H9 (cell line): Measurements from ENCODE around the gene PARP2. TPM values are rescaled to one million over a fixed set of nuclear protein-coding genes. Genes with fewer than 3 reads are reported as not detected.

Experiments used
- DNase-seq: peaks from one replicate; pipeline ENCODE4 v3.0.0-alpha.2; 2017
- H2AFZ ChIP-seq: one replicate; pipeline ENCODE4 v1.6.1; 2013; ENCODE audit warnings: mild to moderate bottlenecking, low read length, control low read depth, moderate library complexity
- H2AK5ac ChIP-seq: 2 replicates; pipeline ENCODE4 v1.6.1; 2013; ENCODE audit warnings: low read length, control low read depth, mixed read lengths; ENCODE audit not compliant: insufficient read length
- H2BK120ac ChIP-seq: one replicate; pipeline ENCODE4 v1.6.1; 2013; ENCODE audit warnings: low read depth, mild to moderate bottlenecking, low read length, control low read depth, inconsistent platforms; ENCODE audit not compliant: poor library complexity, severe bottlenecking
- H2BK12ac ChIP-seq: 2 replicates; pipeline ENCODE4 v1.6.1; 2013; ENCODE audit warnings: low read length, control low read depth, mixed read lengths, low read depth; ENCODE audit not compliant: insufficient read length
- H2BK15ac ChIP-seq: 2 replicates; pipeline ENCODE4 v1.6.1; 2013; ENCODE audit warnings: low read depth, low read length, control low read depth
- H2BK20ac ChIP-seq: one replicate; pipeline ENCODE4 v1.6.1; 2013; ENCODE audit warnings: low read depth, mild to moderate bottlenecking, low read length, control low read depth, inconsistent platforms; ENCODE audit not compliant: poor library complexity, severe bottlenecking
- H2BK5ac ChIP-seq: 2 replicates; pipeline ENCODE4 v1.6.1; 2013; ENCODE audit warnings: low read length, control low read depth, mixed read lengths; ENCODE audit not compliant: insufficient read length
- H3K14ac ChIP-seq: 2 replicates; pipeline ENCODE4 v1.6.1; 2013; ENCODE audit warnings: low read length, control low read depth; ENCODE audit not compliant: insufficient read depth
- H3K18ac ChIP-seq: 2 replicates; pipeline ENCODE4 v1.6.1; 2013; ENCODE audit warnings: low read depth, mild to moderate bottlenecking, mixed read lengths, low read length, control low read depth; ENCODE audit not compliant: insufficient read length
- H3K23ac ChIP-seq: 2 replicates; pipeline ENCODE4 v1.6.1; 2013; ENCODE audit warnings: low read length, control low read depth, mixed read lengths, low read depth; ENCODE audit not compliant: insufficient read length
- H3K23me2 ChIP-seq: 2 replicates; pipeline ENCODE4 v1.6.1; 2013; ENCODE audit warnings: low read depth, mild to moderate bottlenecking, mixed read lengths, low read length, control low read depth; ENCODE audit not compliant: insufficient read length, poor library complexity, severe bottlenecking
- H3K27ac ChIP-seq: 2 replicates; pipeline ENCODE4 v1.5.1; 2013; ENCODE audit warnings: low read length, control low read depth, mixed read lengths, low read depth; ENCODE audit not compliant: insufficient read length
- H3K27me3 ChIP-seq: 2 replicates; pipeline ENCODE4 v1.6.1; 2013; ENCODE audit warnings: low read length, control low read depth, inconsistent platforms; ENCODE audit not compliant: insufficient read depth
- H3K4ac ChIP-seq: 2 replicates; pipeline ENCODE4 v1.6.1; 2013; ENCODE audit warnings: low read depth, mild to moderate bottlenecking, control low read depth, inconsistent platforms, low read length, moderate library complexity
- H3K4me1 ChIP-seq: 2 replicates; pipeline ENCODE4 v1.6.1; 2013; ENCODE audit warnings: low read length, control low read depth, inconsistent platforms; ENCODE audit not compliant: insufficient read depth
- H3K4me2 ChIP-seq: 2 replicates; pipeline ENCODE4 v1.6.1; 2013; ENCODE audit warnings: low read length, control low read depth, mixed read lengths; ENCODE audit not compliant: insufficient read length, insufficient read depth
- H3K56ac ChIP-seq: 2 replicates; pipeline ENCODE4 v1.6.1; 2013; ENCODE audit warnings: low read depth, mild to moderate bottlenecking, mixed read lengths, low read length, control low read depth; ENCODE audit not compliant: insufficient read length
- H3K79me1 ChIP-seq: 2 replicates; pipeline ENCODE4 v1.6.1; 2013; ENCODE audit warnings: low read depth, mild to moderate bottlenecking, moderate library complexity, low read length, control low read depth, inconsistent platforms; ENCODE audit not compliant: insufficient read depth, poor library complexity, severe bottlenecking
- H3K79me2 ChIP-seq: 2 replicates; pipeline ENCODE4 v1.6.1; 2013; ENCODE audit warnings: low read length, control low read depth, inconsistent platforms; ENCODE audit not compliant: insufficient read depth
- H3K9ac ChIP-seq: 2 replicates; pipeline ENCODE4 v1.6.1; 2013; ENCODE audit warnings: low read length, control low read depth, mixed read lengths; ENCODE audit not compliant: insufficient read length; ENCODE audit errors: extremely low read depth
- H3K9me3 ChIP-seq: one replicate; pipeline ENCODE4 v1.6.1; 2013; ENCODE audit warnings: low read depth, low read length, inconsistent platforms; ENCODE audit not compliant: control insufficient read depth
- H3T11ph ChIP-seq: one replicate; pipeline ENCODE4 v1.6.1; 2013; ENCODE audit warnings: mild to moderate bottlenecking, low read length, control low read depth, inconsistent platforms
- H4K20me1 ChIP-seq: one replicate; pipeline ENCODE4 v1.6.1; 2013; ENCODE audit not compliant: control insufficient read depth, insufficient read length, insufficient read depth
- H4K5ac ChIP-seq: 2 replicates; pipeline ENCODE4 v1.6.1; 2013; ENCODE audit warnings: low read depth, mild to moderate bottlenecking, mixed read lengths, low read length, control low read depth; ENCODE audit not compliant: insufficient read length
- H4K8ac ChIP-seq: replicated peaks from 2 replicates; pipeline ENCODE4 v1.6.1; 2013; ENCODE audit warnings: low read length, control low read depth, mixed read lengths, low read depth; ENCODE audit not compliant: insufficient read length
- H4K91ac ChIP-seq: 2 replicates; pipeline ENCODE4 v1.6.1; 2013; ENCODE audit warnings: low read depth, mild to moderate bottlenecking, moderate library complexity, mixed read lengths, low read length, control low read depth; ENCODE audit not compliant: insufficient read length
- H3K27ac Mint-ChIP-seq, 3 experiments: 2 replicates in 2 of 3; 3 replicates in 1 of 3; pipeline ENCODE4 v1.8.0; 2020 to 2021; ENCODE audit warnings: mixed read lengths in 3 of 3, mild to moderate bottlenecking in 1 of 3, moderate library complexity in 1 of 3
- H3K27me3 Mint-ChIP-seq: 2 replicates; pipeline ENCODE4 v1.8.0; 2021; ENCODE audit warnings: low read depth, mild to moderate bottlenecking, moderate library complexity, mixed read lengths
- H3K36me3 Mint-ChIP-seq, 3 experiments: 2 replicates in 2 of 3; 3 replicates in 1 of 3; pipeline ENCODE4 v1.8.0; 2020 to 2021; ENCODE audit warnings: low read depth in 3 of 3, mixed read lengths in 3 of 3; ENCODE audit not compliant: insufficient read depth in 1 of 3
- H3K4me1 Mint-ChIP-seq, 2 experiments: 2 replicates each; pipeline ENCODE4 v1.8.0; 2020; ENCODE audit warnings: mixed read lengths in 2 of 2
- H3K4me3 Mint-ChIP-seq, 2 experiments: 2 replicates in 1 of 2; 3 replicates in 1 of 2; pipeline ENCODE4 v1.8.0; 2020 to 2021; ENCODE audit warnings: mild to moderate bottlenecking in 2 of 2, mixed read lengths in 2 of 2, moderate library complexity in 1 of 2
- H3K9me3 Mint-ChIP-seq, 2 experiments: 2 replicates in 1 of 2; 3 replicates in 1 of 2; pipeline ENCODE4 v1.8.0; 2020; ENCODE audit warnings: mild to moderate bottlenecking in 2 of 2, mixed read lengths in 2 of 2, moderate library complexity in 1 of 2
- CTCF ChIP-seq: fragments of 200-600 bp; sonication (generic); conservative IDR thresholded peaks from 3 replicates; pipeline ENCODE4 v1.8.0; 2021; ENCODE audit warnings: antibody characterized with exemption, mild to moderate bottlenecking
- WGBS: extraction: QIAGEN DNeasy Blood & Tissue Kit; methylation state at CpG from one replicate; pipeline ENCODE4 v1.1.7; 2013; ENCODE audit warnings: missing lambda C conversion rate, low lambda C conversion rate, mixed read lengths; ENCODE audit not compliant: insufficient read length; ENCODE audit errors: extremely low coverage; 5-methylcytosine and 5-hydroxymethylcytosine counted together
- total RNA-seq: library from RNA; stranded (reverse); gene quantifications from 2 replicates; pipeline ENCODE4 v1.2.1, GENCODE V29; 2021

Gene PARP2
- total RNA-seq, 1 experiment from 2014 or later: 25.4 TPM

- Histone ChIP-seq H3K4me2 (no peak overlapping the region), H3K56ac (no peak overlapping the region), H3K4me1 (no peaks in the 10 kb centered on the region), H4K5ac (no peak overlapping the region), H2BK120ac (no peak overlapping the region), H3K9ac (no peak overlapping the region), H3K23me2 (no peaks in the 10 kb centered on the region), H2BK20ac (no peak overlapping the region), H2AK5ac (no peak overlapping the region), H3K27me3 (no peaks in the 10 kb centered on the region), H3K18ac (no peak overlapping the region), H3K9me3 (no peaks in the 10 kb centered on the region), H4K20me1 (no peaks in the 10 kb centered on the region), H2BK5ac (no peak overlapping the region), H2AFZ (no peak overlapping the region), H2BK15ac (no peak overlapping the region), H4K91ac (no peak overlapping the region), H3K27ac (no peak overlapping the region), H3K23ac (no peak overlapping the region), H3K14ac (no peak overlapping the region), H3K79me1 (no peaks in the 10 kb centered on the region), H4K8ac (no peak overlapping the region), H3K79me2 (no peaks in the 10 kb centered on the region), H2BK12ac (no peak overlapping the region), H3T11ph (no peak overlapping the region), H3K4ac (no peak overlapping the region)
- peak overlapping the region in 1 of 3 experiments; percentile 44; a peak in 1 of 7 replicates for H3K27ac Mint-ChIP-seq
- peak overlapping the region in 1 of 2 experiments; percentile 92; a peak in 3 of 5 replicates for H3K4me3 Mint-ChIP-seq
- peaks cover 4 to 5% of the 10 kb centered on the region in 2 experiments; a peak in 3 of 4 replicates for H3K4me1 Mint-ChIP-seq
- no peaks in the 10 kb centered on the region for H3K9me3 Mint-ChIP-seq
- peaks cover 32 to 50% (median 46%) of the 10 kb centered on the region in 3 experiments for H3K36me3 Mint-ChIP-seq
- TF ChIP-seq CTCF: no peak
- H3K27me3 Mint-ChIP-seq: peaks cover 2% of the 10 kb centered on the region; the same call in 1 of the 2 replicates
- WGBS: no CpG with 5 or more reads among the region's 1 CpG
- no peak for DNase-seq
Measured at GRCh38 chr14:20345366-20345765, 1.9 kb downstream of the PARP2 start.
